ENCODE data around the gene SFSWAP.
"Not testable (repeated sequence)": the region's sequence is repeated elsewhere in the genome, so short reads cannot be mapped to it uniquely, and the experiment has no call there.

The SFSWAP gene

DNA sequence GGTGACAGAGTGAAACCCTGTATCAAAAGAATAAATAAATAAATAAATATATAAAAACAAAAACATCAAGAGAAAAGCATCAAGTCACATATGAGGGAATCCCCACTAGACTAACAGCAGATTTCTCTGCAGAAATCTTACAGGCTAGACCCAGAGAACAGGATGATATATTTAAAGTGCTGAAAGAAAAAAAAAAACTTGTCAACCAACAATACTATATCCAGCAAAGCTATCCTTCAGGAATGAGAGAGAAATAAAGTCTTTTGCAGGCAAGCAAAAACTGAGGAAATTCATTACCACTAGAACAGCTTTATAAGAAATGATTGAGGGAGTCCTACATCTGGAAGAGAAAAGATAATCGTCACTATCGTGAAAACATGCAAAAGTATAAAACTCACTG, 6.4 kb upstream of the SFSWAP start:
- no peak for DNase-seq

DNA sequence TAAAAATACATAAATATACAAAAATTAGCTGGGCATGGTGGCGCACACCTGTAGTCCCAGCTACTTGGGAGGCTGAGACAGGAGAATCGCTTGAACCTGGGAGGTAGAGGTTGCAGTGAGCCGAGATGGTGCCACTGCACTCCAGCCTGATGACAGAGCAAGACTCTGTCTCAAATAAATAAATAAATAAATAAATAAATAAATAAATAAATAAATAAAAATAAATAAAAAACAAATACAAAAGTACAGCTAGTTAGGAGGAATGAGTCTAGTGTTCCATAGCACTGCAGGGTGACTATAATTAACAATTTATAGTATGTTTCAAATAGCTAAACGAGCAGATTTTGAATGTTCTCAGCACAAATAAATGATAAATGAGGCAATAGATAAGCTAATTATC, 4.2 kb upstream of the SFSWAP start:
- not testable (repeated sequence) for DNase-seq

DNA sequence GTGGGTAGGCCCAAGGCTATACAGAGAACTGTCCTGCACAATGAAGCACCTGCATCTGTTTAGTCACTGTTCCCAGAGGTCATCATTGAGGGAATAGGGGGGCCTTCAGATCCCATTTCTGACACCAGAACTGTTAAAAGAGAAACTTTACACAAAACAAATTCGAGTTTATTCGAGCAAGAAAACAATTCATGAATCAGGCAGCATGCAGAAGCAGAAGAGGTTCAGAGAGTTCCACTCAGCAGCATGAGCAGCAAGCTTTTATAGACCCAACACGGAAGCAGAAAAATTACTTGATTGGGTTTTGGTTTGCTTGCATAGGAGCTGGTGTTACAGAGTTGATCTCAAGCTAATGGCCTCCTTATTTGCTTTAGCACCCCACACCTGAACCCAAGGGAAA, 1.7 kb upstream of the SFSWAP start:
- no peak for DNase-seq

DNA sequence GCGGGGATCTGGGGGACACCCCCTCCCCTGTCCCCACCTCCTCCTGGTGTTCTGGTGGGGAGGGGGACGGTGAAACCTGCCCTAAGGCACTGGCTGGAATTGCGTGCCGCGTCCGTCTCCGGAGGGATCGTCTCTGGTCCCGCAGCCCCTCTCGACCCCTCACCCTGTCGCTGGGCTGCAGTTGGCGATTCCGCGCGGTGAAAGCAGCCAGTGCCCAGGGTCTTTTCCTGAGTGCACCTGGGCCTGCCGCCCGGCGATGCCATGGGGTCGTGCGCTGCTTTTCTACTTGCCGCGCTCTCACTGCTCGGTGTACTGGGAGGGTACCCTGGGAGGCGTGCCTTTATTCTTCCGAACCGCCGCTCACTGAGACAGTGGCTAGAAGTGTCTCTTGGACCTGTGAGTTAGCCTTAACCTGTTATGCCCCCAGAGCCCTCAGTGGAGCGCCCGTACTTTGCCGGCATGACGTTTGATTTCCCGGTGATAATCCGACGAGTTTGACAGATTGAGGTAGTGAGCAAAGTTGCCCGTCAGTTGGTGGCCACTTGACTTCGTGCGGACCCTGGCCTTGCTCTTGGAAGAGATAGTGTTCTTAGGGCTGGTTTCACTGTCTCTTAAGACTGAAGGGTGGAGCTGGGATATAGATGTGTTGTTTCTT, 788 bp downstream of the SFSWAP start:
- DNase-seq = no peak

DNA sequence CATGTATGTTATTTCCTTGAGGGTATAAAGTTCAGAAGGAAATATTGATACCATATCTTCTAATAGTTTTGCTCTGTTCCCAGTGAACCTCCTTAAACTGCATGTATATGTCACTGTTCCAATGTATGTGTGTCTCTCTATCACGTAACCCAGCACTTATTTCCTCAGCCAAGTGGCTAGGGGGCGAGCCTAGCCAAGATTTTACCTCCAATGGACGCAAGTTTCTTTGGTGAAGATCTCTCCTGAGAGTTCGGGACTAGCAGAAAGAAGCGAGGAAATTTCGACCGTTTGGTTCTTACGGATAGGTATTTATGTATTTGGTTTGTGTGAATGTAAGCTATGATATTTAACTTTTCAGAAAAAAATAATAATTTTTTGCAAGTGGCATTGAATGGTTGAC, 2.5 kb downstream of the SFSWAP start:
- DNase-seq = no peak

DNA sequence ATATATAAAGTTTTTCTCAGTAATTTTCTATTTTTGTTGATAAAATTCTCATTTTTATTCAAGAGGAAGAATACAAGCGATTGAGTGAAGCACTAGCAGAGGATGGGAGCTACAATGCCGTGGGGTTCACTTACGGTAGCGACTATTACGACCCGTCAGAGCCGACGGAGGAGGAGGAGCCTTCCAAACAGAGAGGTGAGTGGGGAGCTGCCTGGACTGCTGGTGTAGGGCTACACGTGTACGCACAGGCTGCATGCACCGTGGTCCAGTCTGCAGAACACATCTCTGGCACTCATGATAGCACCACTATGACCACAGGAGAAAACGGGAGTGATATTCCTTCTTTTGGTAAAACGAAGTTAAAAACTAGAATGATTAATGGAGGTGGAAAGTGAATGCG, 3.9 kb downstream of the SFSWAP start:
- no peak for DNase-seq

DNA sequence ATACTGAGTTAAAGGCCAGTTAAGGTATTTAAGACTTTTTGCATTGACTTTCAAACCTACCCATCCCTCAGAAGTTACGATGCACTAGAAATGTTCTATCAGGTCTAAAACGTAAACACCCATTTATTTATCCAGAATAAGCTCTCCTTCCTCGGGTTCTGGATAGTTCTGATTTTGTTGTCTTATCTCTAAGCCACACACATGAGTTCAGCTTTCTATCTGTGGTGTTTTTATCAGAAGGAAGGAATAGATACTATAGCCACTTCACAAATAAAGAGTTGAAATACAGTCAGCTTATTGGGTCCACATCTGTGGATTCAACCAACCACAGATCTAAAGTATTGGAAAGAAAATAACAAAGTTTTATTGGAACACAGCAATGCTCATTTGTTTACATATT, 5.4 kb downstream of the SFSWAP start:
- no peak for DNase-seq

DNA sequence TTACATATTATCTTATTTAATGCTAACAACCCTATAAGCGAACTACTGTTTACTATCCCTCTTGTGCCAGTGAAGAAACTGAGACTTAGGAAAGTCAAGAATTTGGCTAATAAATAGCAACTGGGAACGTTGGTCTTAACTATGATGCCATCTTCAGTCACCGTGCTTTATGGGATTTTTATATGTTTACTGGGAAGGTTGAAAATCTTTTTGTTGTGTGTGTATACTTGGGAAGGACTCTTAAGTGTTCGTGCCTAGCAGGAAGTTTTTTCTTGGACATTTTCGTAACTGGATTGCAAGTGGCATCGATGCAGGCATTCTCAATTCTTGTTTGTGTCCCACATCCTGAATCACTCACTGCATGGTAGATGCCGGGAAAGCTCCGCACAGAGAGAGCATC, 9.4 kb downstream of the SFSWAP start:
- DNase-seq = no peak

DNA sequence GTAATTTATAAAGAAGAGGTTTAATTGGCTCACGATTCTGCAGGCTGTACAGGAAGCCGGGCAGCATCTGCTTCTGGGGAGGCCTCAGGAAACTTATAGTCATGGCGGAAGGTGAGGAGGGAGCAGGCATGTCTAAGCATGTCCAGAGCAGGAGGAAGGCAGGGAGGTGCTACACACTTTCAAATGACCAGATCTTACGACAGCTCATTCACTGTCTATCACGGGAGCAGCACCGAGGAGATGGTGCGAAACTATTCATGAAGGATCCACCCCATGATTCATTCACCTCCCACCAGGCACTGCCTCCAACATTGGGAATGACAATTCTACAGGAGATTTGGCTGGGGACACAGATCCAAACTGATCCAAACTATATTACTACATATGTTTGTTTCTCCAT, 10.0 kb downstream of the SFSWAP start:
- no peak for DNase-seq

DNA sequence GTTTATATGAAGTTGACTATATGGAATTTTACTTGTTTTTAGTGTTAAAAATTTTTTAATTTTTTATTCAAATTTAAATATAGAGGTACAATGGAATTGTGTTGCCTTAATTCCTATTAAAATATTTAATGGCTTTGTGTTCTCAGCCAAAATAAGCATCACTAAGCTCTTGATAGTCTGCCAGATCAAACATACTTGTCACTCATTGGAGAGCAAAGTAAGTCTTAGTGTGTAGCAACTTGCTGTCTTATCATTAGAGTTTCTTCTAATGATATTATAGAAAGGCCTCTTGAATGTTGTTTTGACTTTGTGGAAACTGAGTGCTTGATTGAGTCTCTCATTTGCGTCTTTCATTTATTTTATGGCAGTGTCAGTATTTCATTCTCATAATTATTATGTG, 10.7 kb downstream of the SFSWAP start:
- no peak for DNase-seq

DNA sequence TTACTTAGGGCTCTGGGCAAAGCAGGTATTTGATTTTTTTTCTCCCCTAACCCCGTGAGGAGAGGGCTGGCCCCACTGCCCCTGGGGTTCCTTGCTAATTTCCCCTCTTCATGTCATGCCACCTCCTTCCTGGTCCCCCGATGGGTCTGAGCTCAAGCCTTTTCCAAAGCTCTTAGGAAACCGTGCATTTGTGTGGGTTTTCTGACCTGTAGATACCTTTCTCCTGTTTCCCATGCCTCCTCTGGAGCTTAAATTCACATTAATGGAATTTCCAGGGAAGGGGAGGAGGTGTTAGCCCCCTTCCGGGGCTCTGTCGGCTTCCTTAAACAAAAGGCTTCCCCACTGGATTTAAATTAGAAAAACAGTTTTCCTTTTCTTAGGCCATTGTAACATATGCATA, 12.6 kb downstream of the SFSWAP start:
- no peak for DNase-seq

DNA sequence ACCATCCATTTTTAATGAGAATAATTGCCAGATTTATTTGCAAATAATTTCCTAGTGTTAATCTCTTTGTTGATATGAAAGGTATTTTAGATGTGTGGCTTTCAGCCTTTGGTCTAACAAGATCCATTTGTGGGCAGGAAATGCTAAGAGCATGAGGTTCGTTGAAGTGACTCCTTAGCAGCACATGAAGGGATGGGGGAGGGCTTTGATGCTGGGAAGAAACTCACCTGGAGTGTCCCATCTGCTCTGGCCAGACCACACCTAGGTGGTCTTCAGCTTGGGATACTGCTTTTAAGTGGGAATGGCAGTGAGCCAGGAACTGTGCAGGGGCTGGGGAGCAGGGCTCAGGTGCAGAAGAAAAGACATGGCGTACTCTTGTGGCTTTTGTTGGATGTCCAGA, 13.6 kb downstream of the SFSWAP start:
- no peak for DNase-seq

DNA sequence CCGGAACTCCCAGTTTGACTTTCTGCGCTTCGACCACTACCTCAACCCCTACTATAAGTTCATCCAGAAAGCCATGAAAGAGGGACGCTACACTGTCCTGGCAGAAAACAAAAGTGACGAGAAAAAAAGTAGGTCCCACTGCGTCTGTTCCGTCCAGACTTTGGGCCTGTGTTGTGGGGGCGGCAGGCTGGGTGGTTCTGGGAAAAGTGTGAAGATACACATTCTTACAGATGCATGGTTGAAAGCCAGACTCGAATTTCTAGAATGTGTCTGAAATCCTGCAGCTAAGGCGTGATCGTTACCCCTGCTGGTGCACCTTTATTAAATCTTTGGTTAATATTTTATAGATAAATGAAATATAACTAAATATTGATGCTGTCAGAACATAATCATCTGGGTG, 14.6 kb downstream of the SFSWAP start:
- DNase-seq = no peak

DNA sequence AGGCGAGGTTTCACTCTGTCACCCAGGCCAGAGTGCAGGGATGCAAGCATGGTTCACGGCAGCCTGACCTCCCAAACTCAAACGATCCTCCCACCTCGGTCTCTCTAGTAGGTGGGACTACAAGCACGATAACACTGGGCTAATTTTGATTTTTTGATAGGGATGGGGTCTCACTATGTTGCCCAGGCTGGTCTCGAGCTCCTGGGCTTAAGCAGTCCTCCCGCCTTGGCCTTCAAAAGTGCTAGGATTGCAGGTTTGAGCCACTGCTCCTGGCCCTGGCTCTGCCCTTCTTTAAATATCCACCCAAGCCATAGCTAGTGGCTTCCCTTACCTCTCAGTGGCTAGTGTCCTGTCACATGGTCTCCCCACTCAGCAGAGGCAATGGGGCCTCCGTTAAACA, 17.8 kb downstream of the SFSWAP start:
- DNase-seq = no peak

DNA sequence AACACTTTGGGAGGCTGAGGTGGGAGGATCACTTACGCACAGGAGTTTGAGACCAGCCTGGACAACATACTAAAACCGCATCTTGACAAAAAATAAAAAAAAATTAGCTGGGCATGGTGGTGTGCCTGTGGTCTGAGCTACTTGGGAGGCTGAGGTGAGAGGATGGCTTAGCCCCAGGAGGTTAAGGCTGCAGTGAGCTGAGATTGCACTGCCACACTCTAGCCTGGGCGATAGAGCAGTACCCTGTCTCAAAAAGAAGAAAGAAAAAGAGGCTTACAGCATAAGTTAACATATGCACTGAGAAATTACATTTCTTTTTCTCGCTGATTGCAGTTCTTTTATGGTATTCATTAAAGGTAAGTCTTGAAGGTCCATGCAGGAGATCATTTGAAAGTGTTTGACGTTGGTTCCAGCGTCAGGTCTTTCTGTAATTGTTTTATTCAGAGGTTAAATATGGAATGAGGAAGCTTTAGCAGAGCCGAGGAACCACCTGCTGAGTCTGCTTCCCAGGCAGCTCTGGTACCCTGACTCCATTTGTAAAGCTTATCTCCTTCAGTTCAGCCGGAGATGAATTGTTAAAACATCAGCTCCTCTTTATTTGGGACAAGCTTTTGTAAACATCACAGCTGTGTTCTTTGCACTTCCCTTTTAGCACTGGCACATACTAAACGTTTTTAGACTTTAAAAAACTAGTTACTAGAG, 18.5 kb downstream of the SFSWAP start:
- no peak for DNase-seq

DNA sequence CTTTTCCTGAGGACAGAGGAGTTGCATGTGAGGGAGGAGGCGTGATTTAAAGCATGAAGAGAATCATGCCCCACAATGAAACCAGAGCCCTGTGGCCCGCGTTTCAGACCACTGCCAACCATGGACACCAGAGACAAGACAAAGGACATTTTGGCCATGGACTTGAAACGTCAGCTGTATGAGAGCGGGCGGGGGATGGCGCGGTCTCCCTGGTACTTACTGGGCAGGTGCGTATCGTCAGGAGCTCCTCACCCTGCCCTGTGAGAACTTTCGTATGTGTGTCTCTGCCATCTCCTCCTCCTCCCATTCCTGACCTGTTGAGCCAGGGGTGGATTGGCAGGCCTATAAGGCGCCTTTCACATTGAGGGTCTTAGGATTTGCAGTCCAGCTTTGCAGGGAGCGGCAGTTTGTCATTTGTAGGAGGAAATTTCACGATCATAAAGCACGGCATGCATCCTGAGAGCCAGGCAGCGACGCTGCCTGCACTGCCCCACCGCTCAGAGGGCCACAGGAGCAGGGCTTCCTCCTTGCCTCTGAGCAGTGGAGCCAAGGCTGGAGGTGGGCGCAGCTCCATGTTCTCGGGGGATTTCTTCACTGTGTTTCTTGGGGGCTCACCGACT, 22.2 kb downstream of the SFSWAP start:
- no peak for DNase-seq

DNA sequence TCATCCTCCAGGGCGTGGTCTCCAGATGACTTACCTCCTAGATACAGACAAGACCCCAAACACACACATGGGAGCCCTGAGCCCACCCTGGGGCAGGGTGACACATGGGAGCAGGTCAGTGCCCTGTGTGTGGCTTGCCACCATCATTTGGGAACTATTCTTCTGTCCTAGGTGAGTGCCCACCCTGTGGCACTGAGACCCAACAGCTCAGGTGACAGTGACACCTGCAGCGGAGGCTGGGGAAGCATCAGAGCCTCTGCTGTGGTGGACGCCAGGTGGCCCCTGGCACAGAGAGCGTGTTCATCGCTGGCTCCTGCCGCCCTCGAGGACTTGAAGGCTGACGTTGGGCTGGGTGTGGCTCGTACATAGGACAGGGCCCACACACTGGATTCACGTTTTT, 23.0 kb downstream of the SFSWAP start:
- DNase-seq = no peak

DNA sequence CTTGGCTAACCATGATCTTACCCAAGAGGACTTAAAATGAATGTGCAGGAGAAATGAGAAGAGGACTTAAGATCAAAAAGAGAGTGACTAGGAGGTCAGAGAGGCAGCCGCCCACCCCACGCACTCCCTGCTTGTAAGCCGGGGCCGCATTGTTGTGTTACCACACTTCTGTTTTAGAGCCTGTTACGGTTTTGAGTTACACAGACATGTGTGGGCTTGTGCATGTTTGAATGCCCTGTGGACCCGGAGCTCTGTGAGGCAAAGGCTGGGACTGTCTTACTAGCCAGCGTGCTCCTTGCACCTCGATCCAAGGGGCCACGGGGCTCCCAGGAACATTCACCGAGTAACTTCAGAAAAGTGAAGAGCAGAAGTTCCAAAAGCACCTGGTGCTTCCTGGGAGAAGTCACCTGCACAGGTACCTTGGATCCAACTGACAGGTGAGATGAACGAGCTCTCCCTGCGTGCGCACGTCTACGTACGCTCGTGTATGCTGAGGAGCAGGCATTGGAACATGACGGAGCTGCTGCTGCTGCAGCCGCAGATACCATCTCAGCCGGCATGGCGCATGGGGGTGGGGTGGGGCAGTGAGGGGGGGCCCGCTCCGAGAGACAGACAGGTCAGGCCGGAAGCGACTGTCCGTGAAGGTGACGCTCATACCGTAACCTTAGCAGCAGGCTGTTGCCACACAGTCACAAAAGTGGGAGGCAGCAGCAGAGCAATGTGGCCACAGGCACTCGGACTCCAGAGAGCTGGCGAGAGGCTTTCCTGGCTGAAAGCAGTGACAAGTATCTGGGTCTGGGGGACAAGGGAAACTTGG, 23.7 kb downstream of the SFSWAP start:
- DNase-seq = no peak

DNA sequence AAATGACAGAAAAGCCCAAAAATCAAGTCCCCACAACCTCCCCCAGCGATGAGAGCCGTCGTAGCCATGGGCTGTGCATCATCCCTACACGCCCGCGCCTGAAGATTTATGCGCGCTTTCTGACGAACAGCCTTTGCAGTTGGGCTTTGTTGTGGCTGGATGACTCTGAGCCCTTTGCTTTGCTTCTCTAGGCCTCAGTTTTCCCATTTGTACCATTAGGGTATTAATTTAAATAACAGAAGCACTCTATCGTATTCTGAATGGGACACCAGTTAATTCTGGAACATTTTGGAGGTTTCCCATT, 24.2 kb downstream of the SFSWAP start:
- no peak for DNase-seq

DNA sequence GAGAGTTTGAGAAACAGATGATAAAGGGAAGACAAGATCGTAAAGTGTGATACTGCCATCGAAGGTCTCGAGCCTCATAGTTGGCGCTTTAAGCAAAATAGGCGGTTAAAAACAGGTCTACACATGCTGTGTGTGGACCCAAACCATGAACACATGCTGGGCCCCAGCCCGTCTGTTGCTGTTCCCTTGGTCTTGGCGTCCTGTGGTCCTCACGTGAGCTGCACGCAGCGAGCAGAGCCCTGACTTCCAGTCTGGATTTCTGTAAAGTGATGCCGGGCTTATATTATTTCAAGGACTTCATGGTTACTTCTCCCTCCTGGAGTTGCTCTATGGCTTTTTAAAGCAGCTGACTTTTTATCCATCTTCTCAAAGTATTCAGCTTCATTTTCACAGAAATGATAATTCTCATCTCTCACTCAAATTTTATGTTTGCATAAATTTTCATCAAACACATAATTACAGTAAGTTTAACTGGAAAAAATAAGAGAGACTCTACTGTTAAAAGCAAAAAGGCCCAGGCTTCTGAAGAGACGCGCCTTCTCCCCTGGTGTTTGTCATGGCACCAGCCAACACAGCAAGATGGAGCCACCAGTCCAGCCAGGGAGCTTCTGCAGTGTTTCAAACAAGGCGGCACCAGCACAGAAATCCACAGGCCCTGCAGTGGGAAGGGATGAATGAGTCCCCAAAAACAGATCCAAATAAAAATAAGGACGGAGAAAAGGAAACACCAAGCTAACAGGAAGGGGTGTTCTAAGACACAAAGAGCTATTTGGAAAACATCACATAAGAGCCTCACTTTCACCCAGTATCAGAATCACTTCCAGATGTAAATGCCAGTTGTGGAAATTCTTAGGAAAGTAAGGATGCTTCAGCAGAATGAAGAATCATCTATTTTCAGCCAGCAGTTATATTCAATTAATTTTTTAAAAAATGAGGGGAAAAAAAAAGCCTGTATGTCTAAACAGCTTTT, 24.9 kb downstream of the SFSWAP start:
- no peak for DNase-seq

DNA sequence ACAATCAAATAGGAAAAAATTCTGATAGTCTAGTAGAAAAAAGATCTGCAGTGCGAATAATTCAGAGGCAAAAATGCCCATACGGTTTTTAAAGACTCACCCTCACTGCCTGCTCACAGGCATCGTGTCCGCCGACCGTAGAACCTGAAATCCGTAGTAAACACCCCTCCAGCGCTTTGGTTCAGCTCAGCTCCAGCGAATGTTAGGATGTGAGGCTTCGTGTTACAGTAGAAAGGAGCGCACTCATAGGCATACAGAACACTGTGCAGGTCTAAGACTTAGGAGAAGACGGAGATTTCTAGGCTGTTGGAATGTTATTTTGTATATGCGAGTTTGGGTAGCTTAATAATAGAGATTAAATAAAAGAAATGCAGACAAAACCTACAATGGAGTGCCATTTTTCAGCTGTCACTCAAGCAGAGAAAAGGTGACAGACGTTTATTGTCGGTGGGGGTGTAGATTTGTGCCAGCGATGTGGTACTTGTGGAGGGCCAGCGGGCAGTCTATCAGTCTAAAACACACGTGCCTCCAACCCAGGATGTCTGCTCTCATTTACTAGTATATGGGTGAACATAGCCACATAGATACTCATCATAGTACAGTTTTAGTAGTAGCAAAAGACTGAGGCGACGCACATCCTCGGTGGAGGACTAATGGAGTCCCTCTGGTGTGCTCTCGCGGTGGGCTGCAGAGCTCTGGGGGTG, 25.7 kb downstream of the SFSWAP start:
- no peak for DNase-seq

All from NCI-H345 (cell line).